Breast epithelium (tissue), 3 donors: Measurements from ENCODE around the gene ATP5PF.

Experiments
- CTCF ChIP-seq, 3 donors: fragments of 450-650 bp; IDR thresholded peaks; one replicate each; pipeline ENCODE4 v1.5.1; 2016 to 2017; ENCODE audit warnings: antibody characterized with exemption in 3 of 3, mild to moderate bottlenecking in 3 of 3, moderate library complexity in 3 of 3
- POLR2A ChIP-seq: fragments of 450-650 bp; IDR thresholded peaks from one replicate; pipeline ENCODE4 v1.6.1; 2016; ENCODE audit warnings: antibody characterized with exemption, mild to moderate bottlenecking, moderate library complexity
- POLR2AphosphoS5 ChIP-seq, 3 donors: sonication (generic); formaldehyde crosslinking; IDR thresholded peaks; one replicate each; pipeline ENCODE4 v1.6.1; 2017; ENCODE audit warnings: antibody characterized with exemption in 3 of 3

- TF ChIP-seq CTCF (IDR thresholded peaks at IDR 0.05) (no peak), POLR2A (no peak), POLR2AphosphoS5 (IDR thresholded peaks at IDR 0.05) (no peak)
Measured at GRCh38 chr21:25744854-25745253, 10.2 kb upstream of the ATP5PF start.
